ENCODE data around the gene DR1. TPM values are rescaled to one million over a fixed set of nuclear protein-coding genes. Genes with fewer than 3 reads are reported as not detected.
A peak's percentile ranks its signal among the peaks of the same experiment; 100 is the strongest.

DR1 gene
- total RNA-seq, 2 donors from 2014 or later = 44.3 to 56.4 TPM

- DNase-seq = no peak
- peaks cover 4% of the 10 kb centered on the region for H3K9me3 ChIP-seq (ENCODE audit: control insufficient read depth, low read length)
- H3K4me1 ChIP-seq (ENCODE audit: control insufficient read depth, insufficient read depth, low read length) = peaks cover 7% of the 10 kb centered on the region
- no peak overlapping the region for H3K27ac Mint-ChIP-seq
- H3K27ac ChIP-seq (ENCODE audit: low read depth, low read length) = no peak overlapping the region
- H3K4me3 ChIP-seq (ENCODE audit: low read length) = no peak overlapping the region
- peaks cover 23% of the 10 kb centered on the region for H3K36me3 Mint-ChIP-seq (ENCODE audit: low read depth)
- H3K4me1 Mint-ChIP-seq = peaks cover 2% of the 10 kb centered on the region
- no peak overlapping the region for H3K4me3 Mint-ChIP-seq
- no peaks in the 10 kb centered on the region for H3K27me3 Mint-ChIP-seq (ENCODE audit: insufficient read depth)
- WGBS, 2 experiments (ENCODE audit: insufficient coverage in 1 of 2, insufficient read length in 1 of 2) = 90 to 100% methylated on average over 1 to 4 of the region's 5 CpGs
- TF ChIP-seq CTCF (conservative IDR thresholded peaks at IDR 0.05) = no peak
- H3K9ac ChIP-seq (ENCODE audit: extremely low read depth, low read length, poor library complexity, severe bottlenecking) = no peak overlapping the region
- H3K9me3 Mint-ChIP-seq = no peaks in the 10 kb centered on the region
- H3K36me3 ChIP-seq (ENCODE audit: control insufficient read depth, insufficient read depth, low read length) = peaks cover 5% of the 10 kb centered on the region
- no peaks in the 10 kb centered on the region for H3K27me3 ChIP-seq (ENCODE audit: control insufficient read depth, insufficient read depth, low read length, poor library complexity, severe bottlenecking)
Observed at GRCh38 chr1:93338387-93339146, 7.1 kb upstream of the DR1 start.

- no peak for DNase-seq
- H3K27me3 ChIP-seq (ENCODE audit: control insufficient read depth, insufficient read depth, low read length, poor library complexity, severe bottlenecking) = no peaks in the 10 kb centered on the region
- Mint-ChIP-seq H3K4me3 (no peak overlapping the region), H3K9me3 (no peaks in the 10 kb centered on the region), H3K4me1 (peaks cover 2% of the 10 kb centered on the region), H3K27ac (no peak overlapping the region), H3K36me3 (ENCODE audit: low read depth) (peaks cover 23% of the 10 kb centered on the region), H3K27me3 (ENCODE audit: insufficient read depth) (no peaks in the 10 kb centered on the region)
- no peak overlapping the region for H3K9ac ChIP-seq (ENCODE audit: extremely low read depth, low read length, poor library complexity, severe bottlenecking)
- H3K36me3 ChIP-seq (ENCODE audit: control insufficient read depth, insufficient read depth, low read length) = peaks cover 5% of the 10 kb centered on the region
- no peak for TF ChIP-seq CTCF (conservative IDR thresholded peaks at IDR 0.05)
- H3K27ac ChIP-seq (ENCODE audit: low read depth, low read length) = no peak overlapping the region
- H3K4me3 ChIP-seq (ENCODE audit: low read length) = no peak overlapping the region
- WGBS, 2 experiments (ENCODE audit: insufficient coverage in 1 of 2, insufficient read length in 1 of 2) = 50% methylated on average over 3 of the region's 3 CpGs; no CpG with 5 or more reads in 1 of the 2 experiments
- peaks cover 7% of the 10 kb centered on the region for H3K4me1 ChIP-seq (ENCODE audit: control insufficient read depth, insufficient read depth, low read length)
- H3K9me3 ChIP-seq (ENCODE audit: control insufficient read depth, low read length) = peaks cover 4% of the 10 kb centered on the region
Observed at GRCh38 chr1:93339171-93339697, 6.5 kb upstream of the DR1 start.

GRCh38 chr1:93340090-93340489, 5.6 kb upstream of the DR1 start:
- Mint-ChIP-seq H3K36me3 (ENCODE audit: low read depth) (peaks cover 23% of the 10 kb centered on the region), H3K27me3 (ENCODE audit: insufficient read depth) (no peaks in the 10 kb centered on the region), H3K4me3 (no peak overlapping the region), H3K4me1 (peaks cover 4% of the 10 kb centered on the region), H3K27ac (no peak overlapping the region), H3K9me3 (no peaks in the 10 kb centered on the region)
- H3K36me3 ChIP-seq (ENCODE audit: control insufficient read depth, insufficient read depth, low read length) = peaks cover 5% of the 10 kb centered on the region
- H3K27ac ChIP-seq (ENCODE audit: low read depth, low read length) = no peak overlapping the region
- peak overlapping the region; percentile 10 for H3K4me3 ChIP-seq (ENCODE audit: low read length)
- no peak for TF ChIP-seq CTCF (conservative IDR thresholded peaks at IDR 0.05)
- peaks cover 7% of the 10 kb centered on the region for H3K4me1 ChIP-seq (ENCODE audit: control insufficient read depth, insufficient read depth, low read length)
- peaks cover 4% of the 10 kb centered on the region for H3K9me3 ChIP-seq (ENCODE audit: control insufficient read depth, low read length)
- H3K27me3 ChIP-seq (ENCODE audit: control insufficient read depth, insufficient read depth, low read length, poor library complexity, severe bottlenecking) = no peaks in the 10 kb centered on the region
- no peak for DNase-seq
- no peak overlapping the region for H3K9ac ChIP-seq (ENCODE audit: extremely low read depth, low read length, poor library complexity, severe bottlenecking)

All from endodermal cell (in vitro differentiated cells).